Vagina (tissue), 2 donors: ENCODE results near the gene NUP107.

Experiments used
- POLR2A ChIP-seq, 2 donors: fragments of 450-650 bp; IDR thresholded peaks; one replicate each; pipeline ENCODE4 v1.6.1; 2017; ENCODE audit warnings: antibody characterized with exemption in 2 of 2, mild to moderate bottlenecking in 2 of 2, moderate library complexity in 2 of 2
- TF ChIP-seq, protein P1 (sequence below), 3 experiments: fragments of 450-650 bp in 2 of 3; fragments of 200-600 bp in 1 of 3; sonication (generic) in 1 of 3; IDR thresholded peaks; one replicate each; pipeline ENCODE4 v1.5.1; 2017 to 2019; ENCODE audit warnings: antibody characterized with exemption in 3 of 3, mild to moderate bottlenecking in 2 of 3, moderate library complexity in 2 of 3

DNA sequence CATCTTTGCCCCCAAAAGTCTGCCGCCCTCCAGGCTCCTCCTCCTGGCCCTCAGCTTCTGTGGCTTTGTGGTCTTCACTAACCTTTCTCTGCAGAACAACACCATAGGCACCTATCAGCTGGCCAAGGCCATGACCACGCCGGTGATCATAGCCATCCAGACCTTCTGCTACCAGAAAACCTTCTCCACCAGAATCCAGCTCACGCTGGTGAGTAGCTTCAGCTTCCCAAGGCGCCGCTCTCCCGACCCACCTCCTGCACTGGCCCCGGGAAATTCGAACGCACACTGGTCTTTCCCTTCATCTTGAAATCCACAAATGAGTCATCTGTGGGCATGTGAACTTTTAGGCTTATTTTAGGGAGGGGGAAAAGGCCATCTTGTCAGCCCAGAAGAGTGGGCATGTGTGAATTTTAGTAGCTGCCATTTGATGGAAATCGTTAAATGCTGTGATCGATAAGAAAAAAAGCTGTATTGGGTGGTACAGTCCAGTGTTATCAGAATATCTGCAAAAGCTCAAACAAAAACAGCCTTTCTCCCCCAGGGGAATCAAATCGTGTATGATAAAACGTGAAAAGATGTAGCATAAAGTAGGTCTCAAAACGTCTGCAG is 59.9 kb downstream of the NUP107 start:
- TF ChIP-seq, protein P1, sequence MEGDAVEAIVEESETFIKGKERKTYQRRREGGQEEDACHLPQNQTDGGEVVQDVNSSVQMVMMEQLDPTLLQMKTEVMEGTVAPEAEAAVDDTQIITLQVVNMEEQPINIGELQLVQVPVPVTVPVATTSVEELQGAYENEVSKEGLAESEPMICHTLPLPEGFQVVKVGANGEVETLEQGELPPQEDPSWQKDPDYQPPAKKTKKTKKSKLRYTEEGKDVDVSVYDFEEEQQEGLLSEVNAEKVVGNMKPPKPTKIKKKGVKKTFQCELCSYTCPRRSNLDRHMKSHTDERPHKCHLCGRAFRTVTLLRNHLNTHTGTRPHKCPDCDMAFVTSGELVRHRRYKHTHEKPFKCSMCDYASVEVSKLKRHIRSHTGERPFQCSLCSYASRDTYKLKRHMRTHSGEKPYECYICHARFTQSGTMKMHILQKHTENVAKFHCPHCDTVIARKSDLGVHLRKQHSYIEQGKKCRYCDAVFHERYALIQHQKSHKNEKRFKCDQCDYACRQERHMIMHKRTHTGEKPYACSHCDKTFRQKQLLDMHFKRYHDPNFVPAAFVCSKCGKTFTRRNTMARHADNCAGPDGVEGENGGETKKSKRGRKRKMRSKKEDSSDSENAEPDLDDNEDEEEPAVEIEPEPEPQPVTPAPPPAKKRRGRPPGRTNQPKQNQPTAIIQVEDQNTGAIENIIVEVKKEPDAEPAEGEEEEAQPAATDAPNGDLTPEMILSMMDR (IDR thresholded peaks at IDR 0.05) = no peak
- no peak for TF ChIP-seq POLR2A (IDR thresholded peaks at IDR 0.05)
